Islet precursor cell (in vitro differentiated cells): ENCODE results near the gene MBD3L4.
"Not testable (repeated sequence)": the region's sequence is repeated elsewhere in the genome, so short reads cannot be mapped to it uniquely, and the experiment has no call there.

Source experiments
- DNase-seq: peaks from one replicate; pipeline ENCODE4 v3.0.0-alpha.2; 2018

Gene MBD3L4

GRCh38 chr19:7040079-7040478 lies at the start of gene MBD3L4:
TSS of gene MBD3L4 (minus strand) at chr19:7040179. CDS start at chr19:7040144, 35 bp downstream.
- not testable (repeated sequence) for DNase-seq

- DNase-seq, result no peak
Observed at GRCh38 chr19:7088999-7089398, 49.0 kb upstream of the MBD3L4 start.

GRCh38 chr19:7083076-7083956 lies 43.3 kb upstream of the MBD3L4 start:
- peak; percentile 10 for DNase-seq

GRCh38 chr19:7078008-7078407 lies 38.0 kb upstream of the MBD3L4 start:
- DNase-seq, result no peak

- DNase-seq, result peak; percentile 19
Observed at GRCh38 chr19:7076151-7076550, 36.2 kb upstream of the MBD3L4 start.

GRCh38 chr19:7074705-7075282 lies 34.8 kb upstream of the MBD3L4 start:
- peak; percentile 38 for DNase-seq

- DNase-seq, result peak; percentile 25
Observed at GRCh38 chr19:7072541-7072940, 32.6 kb upstream of the MBD3L4 start.

GRCh38 chr19:7069904-7070226 lies 29.9 kb upstream of the MBD3L4 start:
- DNase-seq, result no peak

GRCh38 chr19:7069042-7069903 lies 29.3 kb upstream of the MBD3L4 start, which contains the start of gene ZNF557:
TSS of gene ZNF557 (plus strand) at chr19:7069703. CDS start at chr19:7075075, 5,372 bp downstream.
- DNase-seq, result peak; percentile 99

- peak; percentile 10 for DNase-seq
Observed at GRCh38 chr19:7068599-7068998, 28.6 kb upstream of the MBD3L4 start.

GRCh38 chr19:7067716-7068115 lies 27.7 kb upstream of the MBD3L4 start:
- no peak for DNase-seq

GRCh38 chr19:7067122-7067521 lies 27.1 kb upstream of the MBD3L4 start:
- DNase-seq, result peak; percentile 57

- peak; percentile 29 for DNase-seq
Observed at GRCh38 chr19:7063764-7064418, 23.9 kb upstream of the MBD3L4 start.

GRCh38 chr19:7063339-7063738 lies 23.4 kb upstream of the MBD3L4 start:
- DNase-seq, result peak; percentile 4

GRCh38 chr19:7059977-7060376 lies 20.0 kb upstream of the MBD3L4 start:
- DNase-seq, result not testable (repeated sequence)

GRCh38 chr19:7058576-7058975 lies 18.6 kb upstream of the MBD3L4 start, which contains the start of gene MBD3L3:
TSS of gene MBD3L3 (minus strand) at chr19:7058676. CDS start at chr19:7058605, 71 bp downstream.
- DNase-seq, result not testable (repeated sequence)

GRCh38 chr19:7056371-7056770 lies 16.4 kb upstream of the MBD3L4 start:
- not testable (repeated sequence) for DNase-seq

GRCh38 chr19:7055679-7056078 lies 15.7 kb upstream of the MBD3L4 start:
- DNase-seq, result not testable (repeated sequence)

- not testable (repeated sequence) for DNase-seq
Observed at GRCh38 chr19:7054635-7055368, 14.8 kb upstream of the MBD3L4 start.

GRCh38 chr19:7052896-7053295 lies 12.9 kb upstream of the MBD3L4 start:
- DNase-seq, result not testable (repeated sequence)

GRCh38 chr19:7051421-7051820 lies 11.4 kb upstream of the MBD3L4 start:
- DNase-seq, result not testable (repeated sequence)

- DNase-seq, result not testable (repeated sequence)
Observed at GRCh38 chr19:7049021-7049420, 9.0 kb upstream of the MBD3L4 start, which contains the start of gene MBD3L2. TSS of gene MBD3L2 (plus strand) at chr19:7049321. CDS start at chr19:7049374, 53 bp downstream.
